WTC11 (cell line): ENCODE data around the gene OSBPL5. TPM values are rescaled to one million over a fixed set of nuclear protein-coding genes. Genes with fewer than 3 reads are reported as not detected.

Source experiments
- ATAC-seq: fragments of 200-7000 bp; cut with Tn5 transposase; 2 replicates; pipeline ENCODE4 v1.10.0; 2021; ENCODE audit warnings: mild to moderate bottlenecking, moderate library complexity
- CTCF ChIA-PET: fragments of 300-600 bp; sonication (Branson Sonifier 250); formaldehyde crosslinking; loops from one replicate; lab custom pipeline; 2021; ENCODE audit warnings: antibody characterized with exemption; lab: Charles Lee
- POLR2A ChIA-PET: fragments of 350-600 bp; sonication (Branson Sonifier 250); formaldehyde crosslinking; loops from one replicate; lab custom pipeline; 2021; ENCODE audit warnings: antibody characterized with exemption; lab: Charles Lee
- DNase-seq: peaks from one replicate; pipeline ENCODE4 v3.0.0; 2021; ENCODE audit warnings: low spot score
- H3K27ac Mint-ChIP-seq: 2 replicates; pipeline ENCODE4 v1.8.0; 2021; ENCODE audit warnings: mixed read lengths
- H3K27me3 Mint-ChIP-seq: 2 replicates; pipeline ENCODE4 v1.8.0; 2021; ENCODE audit warnings: low read depth, mild to moderate bottlenecking, moderate library complexity, mixed read lengths
- H3K36me3 Mint-ChIP-seq: 2 replicates; pipeline ENCODE4 v1.8.0; 2021; ENCODE audit warnings: mixed read lengths
- H3K4me1 Mint-ChIP-seq: 2 replicates; pipeline ENCODE4 v1.8.0; 2022; ENCODE audit warnings: mixed read lengths
- H3K4me3 Mint-ChIP-seq: 2 replicates; pipeline ENCODE4 v1.8.0; 2021; ENCODE audit warnings: mild to moderate bottlenecking, moderate library complexity, mixed read lengths
- H3K9me3 Mint-ChIP-seq: 2 replicates; pipeline ENCODE4 v1.8.0; 2021; ENCODE audit warnings: mixed read lengths
- ATF1 ChIP-seq: sonication (generic); formaldehyde crosslinking; IDR thresholded peaks from 2 replicates; pipeline ENCODE4 v1.8.1; 2023; ENCODE audit warnings: mild to moderate bottlenecking, moderate library complexity, missing genetic modification reagents
- GTF2I ChIP-seq: fragments of 250-450 bp; sonication (Bioruptor Pico); conservative IDR thresholded peaks from 2 replicates; pipeline ENCODE4 v1.4.0; 2021; ENCODE audit warnings: mild to moderate bottlenecking
- JAZF1 ChIP-seq: fragments of 250-450 bp; sonication (Bioruptor Pico); IDR thresholded peaks from 2 replicates; pipeline ENCODE4 v1.9.0; 2021; ENCODE audit warnings: moderate library complexity, mild to moderate bottlenecking, inconsistent platforms
- KAT7 ChIP-seq: sonication (generic); formaldehyde crosslinking; IDR thresholded peaks from 2 replicates; pipeline ENCODE4 v1.8.1; 2023; ENCODE audit warnings: missing genetic modification reagents, mild to moderate bottlenecking, borderline replicate concordance
- NR2C2 ChIP-seq: sonication (generic); formaldehyde crosslinking; IDR thresholded peaks from 2 replicates; pipeline ENCODE4 v1.8.0; 2022; ENCODE audit warnings: mild to moderate bottlenecking, missing genetic modification reagents
- OVOL2 ChIP-seq: fragments of 250-450 bp; sonication (Bioruptor Pico); IDR thresholded peaks from 2 replicates; pipeline ENCODE4 v1.9.0; 2021; ENCODE audit warnings: mild to moderate bottlenecking, borderline replicate concordance
- PRRX2 ChIP-seq: fragments of 250-450 bp; sonication (Bioruptor Pico); IDR thresholded peaks from 2 replicates; pipeline ENCODE4 v1.8.0; 2021; ENCODE audit warnings: mild to moderate bottlenecking
- SMAD4 ChIP-seq: sonication (generic); formaldehyde crosslinking; IDR thresholded peaks from 2 replicates; pipeline ENCODE4 v1.8.0; 2022; ENCODE audit warnings: mild to moderate bottlenecking, missing genetic modification reagents
- ZNF138 ChIP-seq: sonication (generic); formaldehyde crosslinking; conservative IDR thresholded peaks from 2 replicates; pipeline ENCODE4 v1.8.1; 2022; ENCODE audit warnings: mild to moderate bottlenecking, moderate library complexity, missing genetic modification reagents
- ZNF317 ChIP-seq: sonication (generic); formaldehyde crosslinking; IDR thresholded peaks from 2 replicates; pipeline ENCODE4 v1.8.1; 2023; ENCODE audit warnings: low read depth, mild to moderate bottlenecking, moderate library complexity, missing genetic modification reagents, borderline replicate concordance
- ZNF671 ChIP-seq: fragments of 250-450 bp; sonication (Bioruptor Pico); IDR thresholded peaks from 2 replicates; pipeline ENCODE4 v1.8.0; 2021; ENCODE audit warnings: mild to moderate bottlenecking
- total RNA-seq: library from RNA; stranded (reverse); gene quantifications from 3 replicates; pipeline ENCODE4 v1.2.3, GENCODE V29; 2021
- TF ChIP-seq, protein P1 (sequence below): sonication (generic); formaldehyde crosslinking; IDR thresholded peaks from 2 replicates; pipeline ENCODE4 v1.8.0; 2022; ENCODE audit warnings: mild to moderate bottlenecking, missing genetic modification reagents
- TF ChIP-seq, protein P2 (sequence below): fragments of 250-450 bp; sonication (Bioruptor Pico); IDR thresholded peaks from 2 replicates; pipeline ENCODE4 v1.9.0; 2021; ENCODE audit warnings: mild to moderate bottlenecking, borderline replicate concordance
- TF ChIP-seq, protein P3 (sequence below): sonication (generic); formaldehyde crosslinking; IDR thresholded peaks from 2 replicates; pipeline ENCODE4 v1.8.0; 2023; ENCODE audit warnings: mild to moderate bottlenecking, missing genetic modification reagents
- TF ChIP-seq, protein P4 (sequence below): fragments of 250-450 bp; sonication (Bioruptor Pico); IDR thresholded peaks from 2 replicates; pipeline ENCODE4 v1.8.0; 2021; ENCODE audit warnings: mild to moderate bottlenecking
- TF ChIP-seq, protein P5 (sequence below): sonication (generic); formaldehyde crosslinking; IDR thresholded peaks from 2 replicates; pipeline ENCODE4 v1.8.1; 2023; ENCODE audit warnings: mild to moderate bottlenecking, missing genetic modification reagents
- TF ChIP-seq, protein P6 (sequence below): sonication (generic); formaldehyde crosslinking; IDR thresholded peaks from 2 replicates; pipeline ENCODE4 v1.8.1; 2023; ENCODE audit warnings: mild to moderate bottlenecking, missing genetic modification reagents
- TF ChIP-seq, protein P7 (sequence below): sonication (generic); formaldehyde crosslinking; IDR thresholded peaks from 2 replicates; pipeline ENCODE4 v1.8.1; 2022; ENCODE audit warnings: missing genetic modification reagents, borderline replicate concordance
- TF ChIP-seq, protein P8 (sequence below): sonication (generic); formaldehyde crosslinking; IDR thresholded peaks from 2 replicates; pipeline ENCODE4 v1.8.1; 2022; ENCODE audit warnings: mild to moderate bottlenecking, moderate library complexity, missing genetic modification reagents

The OSBPL5 gene
- total RNA-seq, 1 experiment from 2014 or later: 17.7 TPM

DNA sequence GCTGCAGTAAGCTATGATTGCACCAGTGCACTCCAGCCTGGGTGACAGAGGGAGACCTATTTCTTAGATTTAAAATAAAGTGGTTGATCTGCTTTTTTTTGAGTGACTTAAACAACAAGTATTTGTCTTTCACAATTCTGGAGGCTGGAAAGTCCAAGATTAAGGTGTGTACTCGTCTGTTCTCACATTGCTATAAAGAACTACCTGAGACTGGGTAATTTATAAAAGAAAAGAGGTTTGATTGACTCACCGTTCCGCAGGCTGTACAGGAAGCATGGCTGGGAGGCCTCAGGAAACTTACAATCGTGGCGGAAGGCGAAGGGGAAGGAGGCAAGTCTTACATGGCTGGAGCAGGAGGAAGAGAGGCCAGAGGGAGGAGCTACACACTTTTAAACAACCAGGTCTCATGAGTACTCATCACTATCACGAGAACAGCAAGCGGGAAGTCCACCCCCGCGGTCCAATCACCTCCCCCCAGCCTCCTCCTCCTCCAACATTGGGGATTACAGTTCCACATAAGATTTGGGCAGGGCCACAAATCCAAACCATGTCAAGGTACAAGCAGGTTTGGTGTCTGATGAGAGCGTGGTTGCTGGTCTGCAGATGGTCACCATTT is 19.7 kb upstream of the OSBPL5 start (continued):
- TF ChIP-seq GTF2I (CRISPR knock-in tag): no peak
- TF ChIP-seq, protein P1, sequence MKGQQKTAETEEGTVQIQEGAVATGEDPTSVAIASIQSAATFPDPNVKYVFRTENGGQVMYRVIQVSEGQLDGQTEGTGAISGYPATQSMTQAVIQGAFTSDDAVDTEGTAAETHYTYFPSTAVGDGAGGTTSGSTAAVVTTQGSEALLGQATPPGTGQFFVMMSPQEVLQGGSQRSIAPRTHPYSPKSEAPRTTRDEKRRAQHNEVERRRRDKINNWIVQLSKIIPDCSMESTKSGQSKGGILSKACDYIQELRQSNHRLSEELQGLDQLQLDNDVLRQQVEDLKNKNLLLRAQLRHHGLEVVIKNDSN: no peak
- no peak for TF ChIP-seq ATF1 (CRISPR knock-in tag)
- TF ChIP-seq JAZF1: no peak
- no peak for TF ChIP-seq ZNF671 (CRISPR knock-in tag)
- TF ChIP-seq KAT7 (CRISPR knock-in tag): no peak
- no peak for TF ChIP-seq PRRX2 (CRISPR knock-in tag)
- TF ChIP-seq, protein P2, sequence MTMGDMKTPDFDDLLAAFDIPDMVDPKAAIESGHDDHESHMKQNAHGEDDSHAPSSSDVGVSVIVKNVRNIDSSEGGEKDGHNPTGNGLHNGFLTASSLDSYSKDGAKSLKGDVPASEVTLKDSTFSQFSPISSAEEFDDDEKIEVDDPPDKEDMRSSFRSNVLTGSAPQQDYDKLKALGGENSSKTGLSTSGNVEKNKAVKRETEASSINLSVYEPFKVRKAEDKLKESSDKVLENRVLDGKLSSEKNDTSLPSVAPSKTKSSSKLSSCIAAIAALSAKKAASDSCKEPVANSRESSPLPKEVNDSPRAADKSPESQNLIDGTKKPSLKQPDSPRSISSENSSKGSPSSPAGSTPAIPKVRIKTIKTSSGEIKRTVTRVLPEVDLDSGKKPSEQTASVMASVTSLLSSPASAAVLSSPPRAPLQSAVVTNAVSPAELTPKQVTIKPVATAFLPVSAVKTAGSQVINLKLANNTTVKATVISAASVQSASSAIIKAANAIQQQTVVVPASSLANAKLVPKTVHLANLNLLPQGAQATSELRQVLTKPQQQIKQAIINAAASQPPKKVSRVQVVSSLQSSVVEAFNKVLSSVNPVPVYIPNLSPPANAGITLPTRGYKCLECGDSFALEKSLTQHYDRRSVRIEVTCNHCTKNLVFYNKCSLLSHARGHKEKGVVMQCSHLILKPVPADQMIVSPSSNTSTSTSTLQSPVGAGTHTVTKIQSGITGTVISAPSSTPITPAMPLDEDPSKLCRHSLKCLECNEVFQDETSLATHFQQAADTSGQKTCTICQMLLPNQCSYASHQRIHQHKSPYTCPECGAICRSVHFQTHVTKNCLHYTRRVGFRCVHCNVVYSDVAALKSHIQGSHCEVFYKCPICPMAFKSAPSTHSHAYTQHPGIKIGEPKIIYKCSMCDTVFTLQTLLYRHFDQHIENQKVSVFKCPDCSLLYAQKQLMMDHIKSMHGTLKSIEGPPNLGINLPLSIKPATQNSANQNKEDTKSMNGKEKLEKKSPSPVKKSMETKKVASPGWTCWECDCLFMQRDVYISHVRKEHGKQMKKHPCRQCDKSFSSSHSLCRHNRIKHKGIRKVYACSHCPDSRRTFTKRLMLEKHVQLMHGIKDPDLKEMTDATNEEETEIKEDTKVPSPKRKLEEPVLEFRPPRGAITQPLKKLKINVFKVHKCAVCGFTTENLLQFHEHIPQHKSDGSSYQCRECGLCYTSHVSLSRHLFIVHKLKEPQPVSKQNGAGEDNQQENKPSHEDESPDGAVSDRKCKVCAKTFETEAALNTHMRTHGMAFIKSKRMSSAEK (CRISPR knock-in tag): no peak

DNA sequence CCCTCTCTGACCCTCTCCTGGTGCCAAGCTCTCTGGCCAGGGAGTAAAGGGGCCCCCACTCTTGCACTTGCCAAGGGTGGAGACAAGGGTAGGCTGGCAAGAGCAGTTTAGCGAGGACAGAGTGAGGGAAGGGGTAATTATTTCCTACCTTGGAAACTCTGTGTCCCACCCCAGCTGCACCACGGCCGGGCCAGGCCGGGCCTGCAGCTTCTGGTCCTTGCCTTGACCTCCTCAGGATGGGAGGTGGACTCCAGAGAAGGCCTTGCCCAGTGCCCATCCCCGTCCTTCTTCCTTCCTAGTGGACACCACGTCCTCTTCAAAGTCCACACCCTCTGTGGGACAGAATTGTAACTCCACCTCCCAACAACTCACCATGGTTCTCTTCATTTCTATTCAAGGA is 18.4 kb upstream of the OSBPL5 start:
- H3K4me3 Mint-ChIP-seq: no peak overlapping the region
- peaks cover 14% of the 10 kb centered on the region for H3K27me3 Mint-ChIP-seq
- H3K4me1 Mint-ChIP-seq: peaks cover 11% of the 10 kb centered on the region
- H3K27ac Mint-ChIP-seq: no peak overlapping the region
- no peaks in the 10 kb centered on the region for H3K36me3 Mint-ChIP-seq
- no peak for DNase-seq
- no peak for ATAC-seq
- ChIA-PET CTCF (no interaction called here), POLR2A (no interaction called here)
- no peak for TF ChIP-seq SMAD4 (CRISPR knock-in tag)
- no peak for TF ChIP-seq ZNF317 (CRISPR knock-in tag)
- TF ChIP-seq NR2C2: no peak
- TF ChIP-seq, protein P3, sequence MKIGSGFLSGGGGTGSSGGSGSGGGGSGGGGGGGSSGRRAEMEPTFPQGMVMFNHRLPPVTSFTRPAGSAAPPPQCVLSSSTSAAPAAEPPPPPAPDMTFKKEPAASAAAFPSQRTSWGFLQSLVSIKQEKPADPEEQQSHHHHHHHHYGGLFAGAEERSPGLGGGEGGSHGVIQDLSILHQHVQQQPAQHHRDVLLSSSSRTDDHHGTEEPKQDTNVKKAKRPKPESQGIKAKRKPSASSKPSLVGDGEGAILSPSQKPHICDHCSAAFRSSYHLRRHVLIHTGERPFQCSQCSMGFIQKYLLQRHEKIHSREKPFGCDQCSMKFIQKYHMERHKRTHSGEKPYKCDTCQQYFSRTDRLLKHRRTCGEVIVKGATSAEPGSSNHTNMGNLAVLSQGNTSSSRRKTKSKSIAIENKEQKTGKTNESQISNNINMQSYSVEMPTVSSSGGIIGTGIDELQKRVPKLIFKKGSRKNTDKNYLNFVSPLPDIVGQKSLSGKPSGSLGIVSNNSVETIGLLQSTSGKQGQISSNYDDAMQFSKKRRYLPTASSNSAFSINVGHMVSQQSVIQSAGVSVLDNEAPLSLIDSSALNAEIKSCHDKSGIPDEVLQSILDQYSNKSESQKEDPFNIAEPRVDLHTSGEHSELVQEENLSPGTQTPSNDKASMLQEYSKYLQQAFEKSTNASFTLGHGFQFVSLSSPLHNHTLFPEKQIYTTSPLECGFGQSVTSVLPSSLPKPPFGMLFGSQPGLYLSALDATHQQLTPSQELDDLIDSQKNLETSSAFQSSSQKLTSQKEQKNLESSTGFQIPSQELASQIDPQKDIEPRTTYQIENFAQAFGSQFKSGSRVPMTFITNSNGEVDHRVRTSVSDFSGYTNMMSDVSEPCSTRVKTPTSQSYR: no peak
- TF ChIP-seq ZNF138 (CRISPR knock-in tag): no peak
- TF ChIP-seq OVOL2: no peak
- TF ChIP-seq, protein P4, sequence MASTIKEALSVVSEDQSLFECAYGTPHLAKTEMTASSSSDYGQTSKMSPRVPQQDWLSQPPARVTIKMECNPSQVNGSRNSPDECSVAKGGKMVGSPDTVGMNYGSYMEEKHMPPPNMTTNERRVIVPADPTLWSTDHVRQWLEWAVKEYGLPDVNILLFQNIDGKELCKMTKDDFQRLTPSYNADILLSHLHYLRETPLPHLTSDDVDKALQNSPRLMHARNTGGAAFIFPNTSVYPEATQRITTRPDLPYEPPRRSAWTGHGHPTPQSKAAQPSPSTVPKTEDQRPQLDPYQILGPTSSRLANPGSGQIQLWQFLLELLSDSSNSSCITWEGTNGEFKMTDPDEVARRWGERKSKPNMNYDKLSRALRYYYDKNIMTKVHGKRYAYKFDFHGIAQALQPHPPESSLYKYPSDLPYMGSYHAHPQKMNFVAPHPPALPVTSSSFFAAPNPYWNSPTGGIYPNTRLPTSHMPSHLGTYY (CRISPR knock-in tag): no peak
- TF ChIP-seq, protein P5, sequence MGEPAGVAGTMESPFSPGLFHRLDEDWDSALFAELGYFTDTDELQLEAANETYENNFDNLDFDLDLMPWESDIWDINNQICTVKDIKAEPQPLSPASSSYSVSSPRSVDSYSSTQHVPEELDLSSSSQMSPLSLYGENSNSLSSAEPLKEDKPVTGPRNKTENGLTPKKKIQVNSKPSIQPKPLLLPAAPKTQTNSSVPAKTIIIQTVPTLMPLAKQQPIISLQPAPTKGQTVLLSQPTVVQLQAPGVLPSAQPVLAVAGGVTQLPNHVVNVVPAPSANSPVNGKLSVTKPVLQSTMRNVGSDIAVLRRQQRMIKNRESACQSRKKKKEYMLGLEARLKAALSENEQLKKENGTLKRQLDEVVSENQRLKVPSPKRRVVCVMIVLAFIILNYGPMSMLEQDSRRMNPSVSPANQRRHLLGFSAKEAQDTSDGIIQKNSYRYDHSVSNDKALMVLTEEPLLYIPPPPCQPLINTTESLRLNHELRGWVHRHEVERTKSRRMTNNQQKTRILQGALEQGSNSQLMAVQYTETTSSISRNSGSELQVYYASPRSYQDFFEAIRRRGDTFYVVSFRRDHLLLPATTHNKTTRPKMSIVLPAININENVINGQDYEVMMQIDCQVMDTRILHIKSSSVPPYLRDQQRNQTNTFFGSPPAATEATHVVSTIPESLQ (CRISPR knock-in tag): no peak
- TF ChIP-seq, protein P6, sequence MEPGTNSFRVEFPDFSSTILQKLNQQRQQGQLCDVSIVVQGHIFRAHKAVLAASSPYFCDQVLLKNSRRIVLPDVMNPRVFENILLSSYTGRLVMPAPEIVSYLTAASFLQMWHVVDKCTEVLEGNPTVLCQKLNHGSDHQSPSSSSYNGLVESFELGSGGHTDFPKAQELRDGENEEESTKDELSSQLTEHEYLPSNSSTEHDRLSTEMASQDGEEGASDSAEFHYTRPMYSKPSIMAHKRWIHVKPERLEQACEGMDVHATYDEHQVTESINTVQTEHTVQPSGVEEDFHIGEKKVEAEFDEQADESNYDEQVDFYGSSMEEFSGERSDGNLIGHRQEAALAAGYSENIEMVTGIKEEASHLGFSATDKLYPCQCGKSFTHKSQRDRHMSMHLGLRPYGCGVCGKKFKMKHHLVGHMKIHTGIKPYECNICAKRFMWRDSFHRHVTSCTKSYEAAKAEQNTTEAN (CRISPR knock-in tag): no peak
- TF ChIP-seq, protein P7, sequence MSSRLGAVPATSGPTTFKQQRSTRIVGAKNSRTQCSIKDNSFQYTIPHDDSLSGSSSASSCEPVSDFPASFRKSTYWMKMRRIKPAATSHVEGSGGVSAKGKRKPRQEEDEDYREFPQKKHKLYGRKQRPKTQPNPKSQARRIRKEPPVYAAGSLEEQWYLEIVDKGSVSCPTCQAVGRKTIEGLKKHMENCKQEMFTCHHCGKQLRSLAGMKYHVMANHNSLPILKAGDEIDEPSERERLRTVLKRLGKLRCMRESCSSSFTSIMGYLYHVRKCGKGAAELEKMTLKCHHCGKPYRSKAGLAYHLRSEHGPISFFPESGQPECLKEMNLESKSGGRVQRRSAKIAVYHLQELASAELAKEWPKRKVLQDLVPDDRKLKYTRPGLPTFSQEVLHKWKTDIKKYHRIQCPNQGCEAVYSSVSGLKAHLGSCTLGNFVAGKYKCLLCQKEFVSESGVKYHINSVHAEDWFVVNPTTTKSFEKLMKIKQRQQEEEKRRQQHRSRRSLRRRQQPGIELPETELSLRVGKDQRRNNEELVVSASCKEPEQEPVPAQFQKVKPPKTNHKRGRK: no peak
- TF ChIP-seq, protein P8, sequence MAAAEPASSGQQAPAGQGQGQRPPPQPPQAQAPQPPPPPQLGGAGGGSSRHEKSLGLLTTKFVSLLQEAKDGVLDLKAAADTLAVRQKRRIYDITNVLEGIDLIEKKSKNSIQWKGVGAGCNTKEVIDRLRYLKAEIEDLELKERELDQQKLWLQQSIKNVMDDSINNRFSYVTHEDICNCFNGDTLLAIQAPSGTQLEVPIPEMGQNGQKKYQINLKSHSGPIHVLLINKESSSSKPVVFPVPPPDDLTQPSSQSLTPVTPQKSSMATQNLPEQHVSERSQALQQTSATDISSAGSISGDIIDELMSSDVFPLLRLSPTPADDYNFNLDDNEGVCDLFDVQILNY (CRISPR knock-in tag): no peak
- peaks cover 13% of the 10 kb centered on the region for H3K9me3 Mint-ChIP-seq
